Embryonic facial prominence (tissue), 1 donor: ENCODE data around the gene TNFAIP1.

Experiments
- DNase-seq: peaks from one replicate; pipeline ENCODE4 v3.0.0-alpha.2; 2016; ENCODE audit errors: extremely low spot score

Gene TNFAIP1

GRCh38 chr17:28370744-28371103 is 35.2 kb downstream of the TNFAIP1 start:
- no peak for DNase-seq

GRCh38 chr17:28371245-28372202 is 36.0 kb downstream of the TNFAIP1 start, which contains the start of gene SARM1:
Gene SARM1 (plus strand): TSS chr17:28371694. CDS start chr17:28372033, 339 bp downstream.
- peak; percentile 54 for DNase-seq

GRCh38 chr17:28372203-28372944 is 36.8 kb downstream of the TNFAIP1 start:
- DNase-seq: no peak

GRCh38 chr17:28372945-28373274 is 37.3 kb downstream of the TNFAIP1 start:
- no peak for DNase-seq

GRCh38 chr17:28379814-28380801 is 44.5 kb downstream of the TNFAIP1 start:
- no peak for DNase-seq

- DNase-seq: no peak
Measured at GRCh38 chr17:28381141-28381825, 45.7 kb downstream of the TNFAIP1 start.

GRCh38 chr17:28384281-28385036 is 48.9 kb downstream of the TNFAIP1 start:
- no peak for DNase-seq

GRCh38 chr17:28385037-28385400 is 49.5 kb downstream of the TNFAIP1 start:
- DNase-seq: no peak

GRCh38 chr17:28385406-28385805 is 49.8 kb downstream of the TNFAIP1 start:
- DNase-seq: no peak

- DNase-seq: no peak
Measured at GRCh38 chr17:28386391-28386790, 50.8 kb downstream of the TNFAIP1 start.

GRCh38 chr17:28388106-28388505 is 52.5 kb downstream of the TNFAIP1 start:
- no peak for DNase-seq

- no peak for DNase-seq
Measured at GRCh38 chr17:28390141-28390540, 54.6 kb downstream of the TNFAIP1 start.

- DNase-seq: no peak
Measured at GRCh38 chr17:28390563-28390962, 55.0 kb downstream of the TNFAIP1 start.

- no peak for DNase-seq
Measured at GRCh38 chr17:28390984-28391383, 55.4 kb downstream of the TNFAIP1 start.

GRCh38 chr17:28391401-28391800 is 55.8 kb downstream of the TNFAIP1 start:
- DNase-seq: no peak

- DNase-seq: no peak
Measured at GRCh38 chr17:28392491-28392890, 56.9 kb downstream of the TNFAIP1 start.

GRCh38 chr17:28394337-28395116 is 59.0 kb downstream of the TNFAIP1 start:
- DNase-seq: no peak

- no peak for DNase-seq
Measured at GRCh38 chr17:28395426-28395825, 59.9 kb downstream of the TNFAIP1 start.

- DNase-seq: no peak
Measured at GRCh38 chr17:28395968-28396367, 60.4 kb downstream of the TNFAIP1 start.
